GM23338 (cell line): ENCODE measurements around the gene TLCD5. TPM values are rescaled to one million over a fixed set of nuclear protein-coding genes. Genes with fewer than 3 reads are reported as not detected.

ENCODE experiments used
- ATAC-seq: fragments of 200-7000 bp; cut with Tn5 transposase; 3 replicates; pipeline ENCODE4 v1.9.1; 2020
- DNase-seq: peaks from one replicate; pipeline ENCODE4 v3.0.0-alpha.2; 2015; ENCODE audit warnings: low spot score
- H2AFZ ChIP-seq: fragments of 200-600 bp; sonication (generic); 2 replicates; pipeline ENCODE4 v1.8.0; 2016; ENCODE audit warnings: antibody characterized with exemption, mild to moderate bottlenecking, moderate library complexity
- H3F3A ChIP-seq: fragments of 200-600 bp; sonication (generic); replicated peaks from 2 replicates; pipeline ENCODE4 v1.8.0; 2017; ENCODE audit warnings: antibody characterized with exemption, mixed run types, low read depth
- H3K27ac ChIP-seq: fragments of 200-600 bp; sonication (generic); 2 replicates; pipeline ENCODE4 v1.6.1; 2016; ENCODE audit warnings: low read depth
- H3K27me3 ChIP-seq: fragments of 200-600 bp; sonication (generic); 2 replicates; pipeline ENCODE4 v1.8.0; 2016; ENCODE audit warnings: mild to moderate bottlenecking, mixed run types, moderate library complexity; ENCODE audit not compliant: insufficient read depth
- H3K36me3 ChIP-seq: fragments of 200-600 bp; sonication (generic); 2 replicates; pipeline ENCODE4 v1.8.0; 2016; ENCODE audit warnings: mild to moderate bottlenecking; ENCODE audit not compliant: insufficient read depth
- H3K4me1 ChIP-seq: fragments of 200-600 bp; sonication (generic); 2 replicates; pipeline ENCODE4 v1.8.0; 2016; ENCODE audit warnings: mild to moderate bottlenecking, moderate library complexity; ENCODE audit not compliant: insufficient read depth
- H3K4me2 ChIP-seq: fragments of 200-600 bp; sonication (generic); 2 replicates; pipeline ENCODE4 v1.7.1; 2017; ENCODE audit warnings: mixed run types
- H3K4me3 ChIP-seq: fragments of 200-600 bp; sonication (generic); 2 replicates; pipeline ENCODE4 v1.6.1; 2016; ENCODE audit warnings: mixed run types
- H3K79me2 ChIP-seq: fragments of 200-600 bp; sonication (generic); replicated peaks from 2 replicates; pipeline ENCODE4 v1.8.0; 2017; ENCODE audit warnings: mild to moderate bottlenecking; ENCODE audit not compliant: insufficient read depth
- H3K9me2 ChIP-seq: fragments of 200-600 bp; sonication (generic); 2 replicates; pipeline ENCODE4 v1.8.0; 2017; ENCODE audit not compliant: insufficient read depth
- H4K20me1 ChIP-seq: fragments of 200-600 bp; sonication (generic); replicated peaks from 2 replicates; pipeline ENCODE4 v1.8.0; 2017; ENCODE audit warnings: mild to moderate bottlenecking; ENCODE audit not compliant: insufficient read depth
- H3K27ac Mint-ChIP-seq: 2 replicates; pipeline ENCODE4 v1.8.0; 2020; ENCODE audit warnings: inconsistent platforms, mild to moderate bottlenecking, moderate library complexity, mixed read lengths
- H3K27me3 Mint-ChIP-seq: 3 replicates; pipeline ENCODE4 v1.8.0; 2022; ENCODE audit warnings: low read depth, mild to moderate bottlenecking, moderate library complexity, mixed read lengths, inconsistent platforms; ENCODE audit not compliant: insufficient read depth, poor library complexity
- H3K36me3 Mint-ChIP-seq: 3 replicates; pipeline ENCODE4 v1.8.0; 2021; ENCODE audit warnings: low read depth, mild to moderate bottlenecking, inconsistent platforms, moderate library complexity, mixed read lengths
- H3K4me1 Mint-ChIP-seq: 3 replicates; pipeline ENCODE4 v1.8.0; 2020; ENCODE audit warnings: mild to moderate bottlenecking, inconsistent platforms, mixed read lengths
- H3K4me3 Mint-ChIP-seq: 3 replicates; pipeline ENCODE4 v1.8.0; 2021; ENCODE audit warnings: moderate library complexity, mild to moderate bottlenecking, inconsistent platforms, mixed read lengths
- H3K9me3 Mint-ChIP-seq: 3 replicates; pipeline ENCODE4 v1.8.0; 2020; ENCODE audit warnings: moderate library complexity, mild to moderate bottlenecking, inconsistent platforms, mixed read lengths
- CREB1 ChIP-seq: fragments of 250-450 bp; sonication (Bioruptor Pico); IDR thresholded peaks from 2 replicates; pipeline ENCODE4 v1.5.0; 2020; ENCODE audit warnings: low read depth, mild to moderate bottlenecking, moderate library complexity
- EZH2 ChIP-seq: fragments of 200-600 bp; sonication (generic); IDR thresholded peaks from one replicate; pipeline ENCODE4 v1.8.0; 2017; ENCODE audit warnings: antibody characterized with exemption, mild to moderate bottlenecking, low read depth; ENCODE audit not compliant: unreplicated experiment
- EZH2phosphoT487 ChIP-seq: fragments of 200-600 bp; sonication (generic); IDR thresholded peaks from one replicate; pipeline ENCODE4 v1.8.1; 2018; ENCODE audit warnings: antibody characterized with exemption; ENCODE audit not compliant: unreplicated experiment
- NANOG ChIP-seq: IDR thresholded peaks from 2 replicates; pipeline ENCODE4 v1.6.1; 2016; ENCODE audit warnings: antibody characterized with exemption, borderline replicate concordance
- POLR2AphosphoS5 ChIP-seq: IDR thresholded peaks from 2 replicates; pipeline ENCODE4 v1.6.1; 2016; ENCODE audit warnings: antibody characterized with exemption, low read depth
- ZNF114 ChIP-seq: fragments of 250-450 bp; sonication (Bioruptor Pico); IDR thresholded peaks from 2 replicates; pipeline ENCODE4 v1.5.0; 2020; ENCODE audit warnings: mild to moderate bottlenecking, moderate library complexity
- ZNF331 ChIP-seq: fragments of 250-450 bp; sonication (Bioruptor Pico); IDR thresholded peaks from 2 replicates; pipeline ENCODE4 v1.5.0; 2020; ENCODE audit warnings: low read depth, mild to moderate bottlenecking, moderate library complexity
- polyA plus RNA-seq: library from polyadenylated mRNA; unstranded; fragments of >200 nt; fragmentation: Nextera tagmentation; extraction: Ambion mirVana; gene quantifications from 2 replicates; pipeline ENCODE4 v1.2.1, GENCODE V29; 2016
- total RNA-seq: library from RNA; depleted of rRNA; stranded (reverse); fragments of >200 nt; shearing (Covaris generic); gene quantifications from 2 replicates; pipeline ENCODE4 v1.2.3, GENCODE V29; 2014
- TF ChIP-seq, protein P1 (sequence below): IDR thresholded peaks from one replicate; pipeline ENCODE4 v1.6.1; 2018; ENCODE audit warnings: antibody characterized with exemption; ENCODE audit not compliant: unreplicated experiment
- TF ChIP-seq, protein P2 (sequence below), 2 experiments: fragments of 200-600 bp in 1 of 2; sonication (generic) in 1 of 2; conservative IDR thresholded peaks; 2 replicates each; pipeline versions ENCODE4 v1.5.1 to v1.6.1; 2016 to 2017; ENCODE audit warnings: antibody characterized with exemption in 2 of 2, low read depth in 2 of 2, mild to moderate bottlenecking in 2 of 2, moderate library complexity in 1 of 2
- TF ChIP-seq, protein P3 (sequence below): IDR thresholded peaks from 2 replicates; pipeline ENCODE4 v1.6.1; 2016; ENCODE audit warnings: antibody characterized with exemption

TLCD5 gene
- total and polyA plus RNA-seq, 2 experiments from 2014 or later, result 5.2 to 10.0 TPM

DNA sequence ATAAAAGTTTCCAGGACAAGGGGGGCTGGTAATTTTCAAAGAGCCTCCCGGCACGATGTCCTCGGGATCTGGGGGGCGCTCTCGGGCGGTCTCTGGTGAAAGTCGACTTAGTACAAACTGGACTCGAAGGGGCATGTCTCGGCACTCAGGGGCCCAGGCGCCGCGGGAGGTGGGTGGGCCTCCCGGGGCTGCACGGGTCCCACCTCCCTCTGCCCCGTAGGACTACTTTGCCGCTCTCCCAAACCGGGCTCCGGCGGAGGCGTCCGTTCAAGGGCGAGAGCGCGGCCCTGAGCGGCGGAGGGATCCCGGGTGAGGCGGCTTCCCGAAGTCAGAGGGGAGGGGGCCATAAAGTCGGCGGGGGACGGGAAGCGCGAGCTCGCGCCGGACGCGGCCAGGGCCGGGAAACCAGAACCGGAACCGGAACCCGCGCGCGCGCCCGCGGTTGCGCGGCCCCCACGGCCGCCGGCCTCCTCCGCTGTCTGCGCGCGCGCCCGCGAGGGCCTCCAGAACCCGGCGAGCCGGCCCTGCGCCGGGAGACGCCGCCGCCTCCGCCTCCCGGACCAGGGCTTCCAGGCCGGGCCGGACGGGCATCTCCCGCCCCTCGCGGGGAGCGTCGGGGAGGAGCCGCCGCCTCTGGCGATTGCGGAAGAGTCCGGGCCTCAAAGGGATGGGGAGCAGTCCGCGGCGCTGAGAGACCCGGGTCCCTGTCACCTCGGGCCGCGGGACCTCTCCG, 11.0 kb downstream of the TLCD5 start, which contains the start of gene ARHGEF12 (continued):
- TF ChIP-seq, protein P1, sequence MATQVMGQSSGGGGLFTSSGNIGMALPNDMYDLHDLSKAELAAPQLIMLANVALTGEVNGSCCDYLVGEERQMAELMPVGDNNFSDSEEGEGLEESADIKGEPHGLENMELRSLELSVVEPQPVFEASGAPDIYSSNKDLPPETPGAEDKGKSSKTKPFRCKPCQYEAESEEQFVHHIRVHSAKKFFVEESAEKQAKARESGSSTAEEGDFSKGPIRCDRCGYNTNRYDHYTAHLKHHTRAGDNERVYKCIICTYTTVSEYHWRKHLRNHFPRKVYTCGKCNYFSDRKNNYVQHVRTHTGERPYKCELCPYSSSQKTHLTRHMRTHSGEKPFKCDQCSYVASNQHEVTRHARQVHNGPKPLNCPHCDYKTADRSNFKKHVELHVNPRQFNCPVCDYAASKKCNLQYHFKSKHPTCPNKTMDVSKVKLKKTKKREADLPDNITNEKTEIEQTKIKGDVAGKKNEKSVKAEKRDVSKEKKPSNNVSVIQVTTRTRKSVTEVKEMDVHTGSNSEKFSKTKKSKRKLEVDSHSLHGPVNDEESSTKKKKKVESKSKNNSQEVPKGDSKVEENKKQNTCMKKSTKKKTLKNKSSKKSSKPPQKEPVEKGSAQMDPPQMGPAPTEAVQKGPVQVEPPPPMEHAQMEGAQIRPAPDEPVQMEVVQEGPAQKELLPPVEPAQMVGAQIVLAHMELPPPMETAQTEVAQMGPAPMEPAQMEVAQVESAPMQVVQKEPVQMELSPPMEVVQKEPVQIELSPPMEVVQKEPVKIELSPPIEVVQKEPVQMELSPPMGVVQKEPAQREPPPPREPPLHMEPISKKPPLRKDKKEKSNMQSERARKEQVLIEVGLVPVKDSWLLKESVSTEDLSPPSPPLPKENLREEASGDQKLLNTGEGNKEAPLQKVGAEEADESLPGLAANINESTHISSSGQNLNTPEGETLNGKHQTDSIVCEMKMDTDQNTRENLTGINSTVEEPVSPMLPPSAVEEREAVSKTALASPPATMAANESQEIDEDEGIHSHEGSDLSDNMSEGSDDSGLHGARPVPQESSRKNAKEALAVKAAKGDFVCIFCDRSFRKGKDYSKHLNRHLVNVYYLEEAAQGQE, result no peak
- peak; percentile 77 for TF ChIP-seq CREB1 (CRISPR knock-in tag)
- 0 out of 2 replicates have a peak, but pooled peaks have one; percentile 19 for TF ChIP-seq ZNF331 (CRISPR knock-in tag)
- TF ChIP-seq, protein P2, sequence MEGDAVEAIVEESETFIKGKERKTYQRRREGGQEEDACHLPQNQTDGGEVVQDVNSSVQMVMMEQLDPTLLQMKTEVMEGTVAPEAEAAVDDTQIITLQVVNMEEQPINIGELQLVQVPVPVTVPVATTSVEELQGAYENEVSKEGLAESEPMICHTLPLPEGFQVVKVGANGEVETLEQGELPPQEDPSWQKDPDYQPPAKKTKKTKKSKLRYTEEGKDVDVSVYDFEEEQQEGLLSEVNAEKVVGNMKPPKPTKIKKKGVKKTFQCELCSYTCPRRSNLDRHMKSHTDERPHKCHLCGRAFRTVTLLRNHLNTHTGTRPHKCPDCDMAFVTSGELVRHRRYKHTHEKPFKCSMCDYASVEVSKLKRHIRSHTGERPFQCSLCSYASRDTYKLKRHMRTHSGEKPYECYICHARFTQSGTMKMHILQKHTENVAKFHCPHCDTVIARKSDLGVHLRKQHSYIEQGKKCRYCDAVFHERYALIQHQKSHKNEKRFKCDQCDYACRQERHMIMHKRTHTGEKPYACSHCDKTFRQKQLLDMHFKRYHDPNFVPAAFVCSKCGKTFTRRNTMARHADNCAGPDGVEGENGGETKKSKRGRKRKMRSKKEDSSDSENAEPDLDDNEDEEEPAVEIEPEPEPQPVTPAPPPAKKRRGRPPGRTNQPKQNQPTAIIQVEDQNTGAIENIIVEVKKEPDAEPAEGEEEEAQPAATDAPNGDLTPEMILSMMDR (conservative IDR thresholded peaks at IDR 0.05; ENCODE audit: low read depth in 2 of 2), result peak; percentile 34 to 40; a peak in 3 of 4 replicates
- peak; percentile 29 for TF ChIP-seq POLR2AphosphoS5
- TF ChIP-seq, protein P3, sequence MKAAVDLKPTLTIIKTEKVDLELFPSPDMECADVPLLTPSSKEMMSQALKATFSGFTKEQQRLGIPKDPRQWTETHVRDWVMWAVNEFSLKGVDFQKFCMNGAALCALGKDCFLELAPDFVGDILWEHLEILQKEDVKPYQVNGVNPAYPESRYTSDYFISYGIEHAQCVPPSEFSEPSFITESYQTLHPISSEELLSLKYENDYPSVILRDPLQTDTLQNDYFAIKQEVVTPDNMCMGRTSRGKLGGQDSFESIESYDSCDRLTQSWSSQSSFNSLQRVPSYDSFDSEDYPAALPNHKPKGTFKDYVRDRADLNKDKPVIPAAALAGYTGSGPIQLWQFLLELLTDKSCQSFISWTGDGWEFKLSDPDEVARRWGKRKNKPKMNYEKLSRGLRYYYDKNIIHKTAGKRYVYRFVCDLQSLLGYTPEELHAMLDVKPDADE, result peak; percentile 60; the same call in 1 of the 2 replicates
- TF ChIP-seq EZH2phosphoT487, result no peak
- no peak for TF ChIP-seq NANOG

DNA sequence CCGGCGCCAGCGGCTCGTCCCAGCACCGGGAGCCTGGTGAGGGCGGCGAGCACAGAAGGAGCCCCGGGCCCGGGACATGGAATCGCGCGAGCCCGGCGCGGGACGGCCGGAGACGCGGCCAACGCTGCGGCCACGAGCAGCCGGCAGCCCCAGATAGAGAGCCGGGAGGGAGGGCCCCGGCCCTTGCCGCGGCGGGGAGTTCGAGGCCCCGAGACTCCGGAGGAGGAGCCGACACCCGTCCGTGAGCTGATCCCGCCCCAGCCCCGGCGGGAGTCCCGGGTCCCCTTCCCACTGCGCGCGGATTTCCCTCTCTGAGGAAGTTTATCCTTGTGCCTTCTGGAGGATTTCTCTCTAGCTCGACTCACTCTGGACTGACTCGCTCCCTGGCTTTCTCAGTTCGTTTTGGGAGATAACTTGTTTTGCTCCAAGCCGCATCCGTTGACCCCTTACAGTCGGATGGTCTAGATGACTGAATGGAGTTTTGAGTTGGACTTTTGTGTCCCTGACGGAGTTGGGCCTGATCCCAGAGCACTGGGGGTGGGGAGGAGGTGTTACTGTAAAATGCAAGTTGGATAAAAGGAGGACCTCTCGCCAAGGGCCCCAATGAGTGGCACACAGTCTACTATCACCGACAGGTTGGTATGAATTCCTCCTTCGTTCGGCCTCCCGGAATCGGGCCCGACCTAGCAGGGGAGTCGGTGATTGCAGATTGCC, 11.7 kb downstream of the TLCD5 start:
- no peaks in the 10 kb centered on the region for H3K9me2 ChIP-seq
- H2AFZ ChIP-seq, result peak overlapping the region; percentile 64; the same call in 1 of the 2 replicates
- no peaks in the 10 kb centered on the region for H3K27me3 ChIP-seq
- Mint-ChIP-seq H3K27me3 (peaks cover 4% of the 10 kb centered on the region), H3K4me1 (peaks cover 27% of the 10 kb centered on the region), H3K27ac (peak overlapping the region; percentile 81), H3K9me3 (no peaks in the 10 kb centered on the region), H3K36me3 (no peaks in the 10 kb centered on the region), H3K4me3 (peak overlapping the region; percentile 97)
- TF ChIP-seq ZNF331 (CRISPR knock-in tag), result no peak
- TF ChIP-seq CREB1 (CRISPR knock-in tag), result no peak
- TF ChIP-seq, protein P2 (conservative IDR thresholded peaks at IDR 0.05; ENCODE audit: low read depth in 2 of 2), result no peak
- no peak for TF ChIP-seq EZH2phosphoT487
- TF ChIP-seq EZH2, result no peak
- no peak for TF ChIP-seq ZNF114 (CRISPR knock-in tag)
- TF ChIP-seq POLR2AphosphoS5, result no peak
- H3K4me3 ChIP-seq, result peak overlapping the region; percentile 91
- ATAC-seq (peak; percentile 61), DNase-seq (peak; percentile 47)
- H3K27ac ChIP-seq, result no peak overlapping the region
- no peaks in the 10 kb centered on the region for H3F3A ChIP-seq
- H3K79me2 ChIP-seq, result peaks cover 50% of the 10 kb centered on the region
- H3K4me1 ChIP-seq, result peaks cover 29% of the 10 kb centered on the region
- peak overlapping the region; percentile 96 for H3K4me2 ChIP-seq
- H4K20me1 ChIP-seq, result 0 out of 2 replicates have a peak, but pooled peaks cover 3% of the 10 kb centered on the region
- no peaks in the 10 kb centered on the region for H3K36me3 ChIP-seq
